Keratinocyte (primary cell): ENCODE results near the gene PAQR6. TPM values are rescaled to one million over a fixed set of nuclear protein-coding genes. Genes with fewer than 3 reads are reported as not detected.

Experiments used
- DNase-seq: peaks from one replicate; pipeline ENCODE4 v3.0.0-alpha.2; 2011; ENCODE audit warnings: low read depth, missing footprints, low spot score
- FAIRE-seq: peaks from 2 replicates; lab custom pipeline; 2011; peaks lifted over from hg19 to GRCh38; lab: Jason Lieb, UNC
- H2AFZ ChIP-seq: 2 replicates; pipeline ENCODE4 v1.6.0; 2012; ENCODE audit warnings: low read length, control low read depth, inconsistent platforms; ENCODE audit not compliant: control insufficient read depth
- H3K27ac ChIP-seq: 2 replicates; pipeline ENCODE4 v1.5.1; 2011; ENCODE audit warnings: low read length; ENCODE audit not compliant: control insufficient read depth, insufficient read depth
- H3K27me3 ChIP-seq: 3 replicates; pipeline ENCODE4 v1.6.0; 2011; ENCODE audit warnings: low read length; ENCODE audit not compliant: control insufficient read depth, insufficient read depth; ENCODE audit errors: extremely low read depth
- H3K36me3 ChIP-seq, 2 experiments: 2 replicates in 1 of 2; 3 replicates in 1 of 2; pipeline ENCODE4 v1.5.1; 2011; ENCODE audit warnings: low read length in 2 of 2, mild to moderate bottlenecking in 1 of 2; ENCODE audit not compliant: control insufficient read depth in 2 of 2, insufficient read depth in 2 of 2; ENCODE audit errors: extremely low read depth in 1 of 2
- H3K4me1 ChIP-seq: 3 replicates; pipeline ENCODE4 v1.5.1; 2011; ENCODE audit warnings: low read length; ENCODE audit not compliant: control insufficient read depth, insufficient read depth; ENCODE audit errors: extremely low read depth
- H3K4me2 ChIP-seq: 3 replicates; pipeline ENCODE4 v1.6.0; 2011; ENCODE audit warnings: low read depth, low read length; ENCODE audit not compliant: control insufficient read depth, insufficient read depth; ENCODE audit errors: extremely low read depth
- H3K4me3 ChIP-seq, 3 experiments: fragments of 200-600 bp in 1 of 3; sonication (generic) in 1 of 3; 2 replicates in 2 of 3; 3 replicates in 1 of 3; pipeline ENCODE4 v1.5.1; 2011 to 2016; ENCODE audit warnings: low read length in 3 of 3, mild to moderate bottlenecking in 3 of 3, control low read depth in 2 of 3, inconsistent platforms in 1 of 3, low read depth in 1 of 3, mixed read lengths in 1 of 3, mixed run types in 1 of 3, moderate library complexity in 1 of 3; ENCODE audit not compliant: control insufficient read depth in 2 of 3, insufficient read depth in 2 of 3; ENCODE audit errors: extremely low read depth in 1 of 3
- H3K79me2 ChIP-seq: 2 replicates; pipeline ENCODE4 v1.6.0; 2012; ENCODE audit warnings: low read length; ENCODE audit not compliant: control insufficient read depth, insufficient read depth
- H3K9ac ChIP-seq: 3 replicates; pipeline ENCODE4 v1.6.0; 2011; ENCODE audit warnings: low read length; ENCODE audit not compliant: control insufficient read depth, insufficient read depth; ENCODE audit errors: extremely low read depth
- H3K9me1 ChIP-seq: 3 replicates; pipeline ENCODE4 v1.6.0; 2011; ENCODE audit warnings: low read length; ENCODE audit not compliant: control insufficient read depth, insufficient read depth; ENCODE audit errors: extremely low read depth
- H3K9me3 ChIP-seq: 2 replicates; pipeline ENCODE4 v1.5.1; 2012; ENCODE audit warnings: low read depth, low read length; ENCODE audit not compliant: control insufficient read depth
- H4K20me1 ChIP-seq: 3 replicates; pipeline ENCODE4 v1.6.0; 2011; ENCODE audit warnings: low read length; ENCODE audit not compliant: control insufficient read depth, insufficient read depth; ENCODE audit errors: extremely low read depth
- CTCF ChIP-seq, 3 experiments: IDR thresholded peaks in 1 of 3; conservative IDR thresholded peaks in 1 of 3; optimal IDR thresholded peaks in 1 of 3; 2 replicates in 2 of 3; 3 replicates in 1 of 3; pipeline versions ENCODE3 to v1.5.1; 2011; ENCODE audit warnings: low read length in 3 of 3, mild to moderate bottlenecking in 3 of 3, moderate library complexity in 2 of 3, control low read depth in 1 of 3, inconsistent platforms in 1 of 3; ENCODE audit not compliant: insufficient read depth in 2 of 3; ENCODE audit errors: extremely low read depth in 1 of 3
- EZH2 ChIP-seq: IDR thresholded peaks from one replicate; pipeline ENCODE4 v1.6.1; 2012; ENCODE audit warnings: inconsistent platforms, mild to moderate bottlenecking, low read length, moderate library complexity
- dilution Hi-C: fragments of 300-500 bp; cut with MboI; formaldehyde crosslinking; loops from one replicate; pipeline ENCODE4 v1.7.0; 2020; ENCODE audit warnings: low sequenced_read_pairs; ENCODE audit not compliant: extremely low pct_ligation_motif_present
- polyA plus RNA-seq, 5 experiments: library from polyadenylated mRNA; depleted of rRNA in 3 of 5; stranded (reverse) in 3 of 5; stranded (forward) in 1 of 5; unstranded in 1 of 5; fragments of >200 nt; gene quantifications; 1 replicate in 1 of 5; 2 replicates in 3 of 5; 3 replicates in 1 of 5; pipeline versions ENCODE4 v1.2.1 to v1.2.3, GENCODE V29; 2011 to 2012; ENCODE audit warnings: missing spikeins in 2 of 5, low read depth in 1 of 5, low replicate concordance in 1 of 5

PAQR6 gene
- polyA plus RNA-seq, 1 donor (not counting 4 experiments of a cell fraction or from before 2014, with no cell fraction given): 1.00 TPM

GRCh38 chr1:156279837-156280236, 32.0 kb upstream of the PAQR6 start:
- FAIRE-seq (no peak), DNase-seq (no peak)
- Histone ChIP-seq H3K27ac (no peak overlapping the region), H2AFZ (no peak overlapping the region), H3K9me1 (no peaks in the 10 kb centered on the region), H3K79me2 (peaks cover 55% of the 10 kb centered on the region), H3K4me2 (no peak overlapping the region), H3K4me3 (no peak overlapping the region), H3K27me3 (no peaks in the 10 kb centered on the region), H3K4me1 (peaks cover 27% of the 10 kb centered on the region), H3K9me3 (no peaks in the 10 kb centered on the region), H3K36me3 (peaks cover 20 to 29% of the 10 kb centered on the region in 2 experiments), H4K20me1 (no peaks in the 10 kb centered on the region), H3K9ac (no peak overlapping the region)
- dilution Hi-C loops: no loop called here
- TF ChIP-seq CTCF (optimal IDR thresholded peaks at IDR 0.05 in 1 of 3, IDR thresholded peaks at IDR 0.05 in 1 of 3, conservative IDR thresholded peaks at IDR 0.05 in 1 of 3; ENCODE audit: extremely low read depth in 1 of 3, insufficient read depth in 2 of 3, low read length in 3 of 3) (no peak), EZH2 (no peak)

GRCh38 chr1:156276966-156277381, 29.1 kb upstream of the PAQR6 start:
- no peak for FAIRE-seq
- no peak for DNase-seq

More at GRCh38 chr1:156276966-156277381, 29.1 kb upstream of the PAQR6 start:
- H3K27me3 ChIP-seq: no peaks in the 10 kb centered on the region
- H2AFZ ChIP-seq: no peak overlapping the region
- no peak overlapping the region for H3K4me3 ChIP-seq
- dilution Hi-C loops: no loop called here
- H3K4me1 ChIP-seq: peaks cover 10% of the 10 kb centered on the region
- no peaks in the 10 kb centered on the region for H4K20me1 ChIP-seq
- no peaks in the 10 kb centered on the region for H3K9me1 ChIP-seq
- H3K79me2 ChIP-seq: peaks cover 43% of the 10 kb centered on the region
- H3K9me3 ChIP-seq: no peaks in the 10 kb centered on the region
- peaks cover 35 to 50% of the 10 kb centered on the region in 2 experiments for H3K36me3 ChIP-seq
- TF ChIP-seq CTCF (optimal IDR thresholded peaks at IDR 0.05 in 1 of 3, IDR thresholded peaks at IDR 0.05 in 1 of 3, conservative IDR thresholded peaks at IDR 0.05 in 1 of 3; ENCODE audit: extremely low read depth in 1 of 3, insufficient read depth in 2 of 3, low read length in 3 of 3) (no peak), EZH2 (no peak)
- no peak overlapping the region for H3K9ac ChIP-seq
- H3K27ac ChIP-seq: no peak overlapping the region
- no peak overlapping the region for H3K4me2 ChIP-seq
